K562 (cell line): Measurements from ENCODE around the gene MTFR2. TPM values are rescaled to one million over a fixed set of nuclear protein-coding genes. Genes with fewer than 3 reads are reported as not detected.

Source experiments
- ATAC-seq: fragments of 200-7000 bp; cut with Tn5 transposase; 3 replicates; pipeline ENCODE4 v1.9.1; 2020; ENCODE audit warnings: moderate library complexity
- BruUV-seq: library from RNA; stranded (reverse); fragments of 400-500 nt; replicated peaks from 2 replicates; lab custom pipeline; 2021; lab: Mats Ljungman, UMichigan
- CTCF ChIA-PET: fragments of 300-600 bp; formaldehyde crosslinking; extraction: SDS; loops from one replicate; lab custom pipeline; 2021; ENCODE audit warnings: low intra/inter-chr PET ratio; lab: Yijun Ruan, JAX
- POLR2A ChIA-PET: fragments of 300-600, 350-650 bp; sonication (Branson Sonifier 250); formaldehyde crosslinking; extraction: SDS; loops from one replicate; lab custom pipeline; 2021; ENCODE audit warnings: antibody characterized with exemption, inconsistent platforms; lab: Yijun Ruan, JAX
- DNase-seq, 4 experiments: peaks; one replicate each; pipeline versions ENCODE4 v3.0.0 to v3.0.0-alpha.2; 2011 to 2018; ENCODE audit warnings: low spot score in 3 of 4, mixed read lengths in 3 of 4; ENCODE audit errors: extremely low read depth in 1 of 4
- FAIRE-seq: peaks from 2 replicates; lab custom pipeline; 2011; peaks lifted over from hg19 to GRCh38; lab: Jason Lieb, UNC
- H2AFZ ChIP-seq: 2 replicates; pipeline ENCODE4 v1.6.0; 2011; ENCODE audit warnings: low read depth, low read length, control low read depth, inconsistent platforms
- H3K27ac ChIP-seq: fragments of 200-600 bp; 3 replicates; pipeline ENCODE4 v1.8.0; 2011; ENCODE audit warnings: low read depth, mild to moderate bottlenecking, control low read depth, inconsistent platforms, low read length, moderate library complexity, mixed read lengths; ENCODE audit errors: extremely low read depth
- H3K27me3 ChIP-seq, 2 experiments: fragments of 300-600 bp in 1 of 2; 2 replicates in 1 of 2; 3 replicates in 1 of 2; pipeline versions ENCODE4 v1.6.0 to v1.8.0; 2011; ENCODE audit warnings: inconsistent platforms in 2 of 2, low read length in 2 of 2, mild to moderate bottlenecking in 1 of 2, mixed read lengths in 1 of 2, moderate library complexity in 1 of 2; ENCODE audit not compliant: control insufficient read depth in 2 of 2, insufficient read depth in 2 of 2
- H3K36me3 ChIP-seq: fragments of 300-600 bp; 3 replicates; pipeline ENCODE4 v1.8.0; 2011; ENCODE audit warnings: mild to moderate bottlenecking, low read length, inconsistent platforms; ENCODE audit not compliant: control insufficient read depth, insufficient read depth
- H3K4me1 ChIP-seq, 2 experiments: fragments of 200-600 bp in 1 of 2; replicated peaks in 1 of 2; 2 replicates in 1 of 2; 3 replicates in 1 of 2; pipeline versions ENCODE4 v1.5.1 to v1.8.0; 2011; ENCODE audit warnings: inconsistent platforms in 2 of 2, low read length in 2 of 2, mild to moderate bottlenecking in 1 of 2, mixed read lengths in 1 of 2, moderate library complexity in 1 of 2; ENCODE audit not compliant: control insufficient read depth in 2 of 2, insufficient read depth in 2 of 2
- H3K4me2 ChIP-seq: 2 replicates; pipeline ENCODE4 v1.6.1; 2011; ENCODE audit warnings: low read length, control low read depth, inconsistent platforms, mixed read lengths; ENCODE audit not compliant: insufficient read depth
- H3K4me3 ChIP-seq: fragments of 200-600 bp; sonication (generic), shearing (Covaris generic); 2 replicates; pipeline ENCODE4 v1.5.1; 2016; ENCODE audit warnings: control low read depth, inconsistent platforms
- H3K79me2 ChIP-seq: fragments of 200-600 bp; 3 replicates; pipeline ENCODE4 v1.8.0; 2011; ENCODE audit warnings: low read length, inconsistent platforms; ENCODE audit not compliant: control insufficient read depth, insufficient read depth
- H3K9ac ChIP-seq, 2 experiments: 2 replicates each; pipeline versions ENCODE4 v1.6.0 to v1.6.1; 2011; ENCODE audit warnings: low read depth in 2 of 2, low read length in 2 of 2, control low read depth in 1 of 2, inconsistent platforms in 1 of 2, mild to moderate bottlenecking in 1 of 2, mixed read lengths in 1 of 2; ENCODE audit not compliant: insufficient read depth in 1 of 2
- H3K9me1 ChIP-seq: one replicate; pipeline ENCODE4 v1.6.0; 2011; ENCODE audit warnings: inconsistent platforms, mild to moderate bottlenecking, low read length, moderate library complexity; ENCODE audit not compliant: control insufficient read depth, insufficient read depth
- H3K9me3 ChIP-seq: replicated peaks from 2 replicates; pipeline ENCODE4 v1.5.1; 2011; ENCODE audit warnings: low read depth, low read length, inconsistent platforms; ENCODE audit not compliant: control insufficient read depth, insufficient read depth
- H4K20me1 ChIP-seq: replicated peaks from 2 replicates; pipeline ENCODE4 v1.6.1; 2011; ENCODE audit warnings: low read length, inconsistent platforms, mixed read lengths; ENCODE audit not compliant: control insufficient read depth, insufficient read depth
- BACH1 ChIP-seq: fragments of 200-800 bp; sonication (Bioruptor generic); IDR thresholded peaks from 2 replicates; pipeline ENCODE4 v1.6.1; 2016; ENCODE audit warnings: missing genetic modification characterization, missing compliant biosample characterization
- CBX2 ChIP-seq: fragments of 200-600 bp; sonication (generic); IDR thresholded peaks from one replicate; pipeline ENCODE4 v1.6.1; 2012; ENCODE audit warnings: mild to moderate bottlenecking, low read length, inconsistent platforms; ENCODE audit not compliant: insufficient read depth, poor library complexity, severe bottlenecking
- ERF ChIP-seq: fragments of 450-650 bp; formaldehyde crosslinking; IDR thresholded peaks from 2 replicates; pipeline ENCODE4 v1.4.0; 2020; ENCODE audit warnings: mild to moderate bottlenecking, mixed read lengths
- GTF2A2 ChIP-seq: IDR thresholded peaks from 2 replicates; pipeline ENCODE4 v1.6.1; 2016; ENCODE audit warnings: mild to moderate bottlenecking, missing genetic modification characterization, missing compliant biosample characterization
- HMG20A ChIP-seq: fragments of 450-650 bp; formaldehyde crosslinking; conservative IDR thresholded peaks from 2 replicates; pipeline ENCODE4 v1.4.0; 2020; ENCODE audit warnings: mild to moderate bottlenecking, mixed read lengths
- HMGXB4 ChIP-seq: sonication (generic); formaldehyde crosslinking; IDR thresholded peaks from 2 replicates; pipeline ENCODE4 v1.8.1; 2023; ENCODE audit warnings: mild to moderate bottlenecking, missing genetic modification reagents
- HNRNPLL ChIP-seq: fragments of 200-400 bp; formaldehyde crosslinking; IDR thresholded peaks from 2 replicates; pipeline ENCODE4 v1.6.1; 2017; ENCODE audit warnings: low read length, low read depth, mild to moderate bottlenecking; ENCODE audit not compliant: poor library complexity, severe bottlenecking
- RCOR1 ChIP-seq, 2 experiments: IDR thresholded peaks; 2 replicates each; pipeline ENCODE4 v1.6.1; 2012; ENCODE audit warnings: low read depth in 2 of 2, low read length in 2 of 2, borderline replicate concordance in 1 of 2, improper control_type of control experiment in 1 of 2
- SNRNP70 ChIP-seq: fragments of 200-400 bp; formaldehyde crosslinking; optimal IDR thresholded peaks from 2 replicates; pipeline ENCODE3; 2017; ENCODE audit warnings: low read depth, low read length
- XRCC5 ChIP-seq: fragments of 200-400 bp; formaldehyde crosslinking; IDR thresholded peaks from 2 replicates; pipeline ENCODE4 v1.6.1; 2017; ENCODE audit warnings: low read depth, mild to moderate bottlenecking, low read length
- ZC3H4 ChIP-seq: sonication (generic); formaldehyde crosslinking; IDR thresholded peaks from 2 replicates; pipeline ENCODE4 v1.9.0; 2021; ENCODE audit warnings: missing genetic modification reagents, borderline replicate concordance
- ZNF695 ChIP-seq: fragments of 450-650 bp; formaldehyde crosslinking; IDR thresholded peaks from 2 replicates; pipeline ENCODE4 v1.4.0; 2020; ENCODE audit warnings: mild to moderate bottlenecking, moderate library complexity
- ZNF717 ChIP-seq: fragments of 250-450 bp; sonication (Bioruptor Pico); IDR thresholded peaks from 2 replicates; pipeline ENCODE4 v1.5.0; 2021
- WGBS: fragments of 100-300 bp; shearing (Covaris generic); methylation state at CpG from one replicate; pipeline ENCODE4 v1.1.6; 2016; ENCODE audit warnings: low coverage, mixed read lengths; ENCODE audit not compliant: insufficient coverage; ENCODE audit errors: missing lambda C conversion rate; 5-methylcytosine and 5-hydroxymethylcytosine counted together
- in situ Hi-C: fragments of 300-500 bp; cut with MboI; formaldehyde crosslinking; loops from 4 replicates; pipeline ENCODE4 v1.15.0; 2018; ENCODE audit warnings: inconsistent platforms, mixed read lengths
- intact Hi-C: fragments of 100-400 bp; cut with micrococcal nuclease; formaldehyde crosslinking; loops from 2 replicates; pipeline ENCODE4 v1.14.2; 2022
- polyA plus RNA-seq, 8 experiments: library from polyadenylated mRNA; depleted of rRNA in 4 of 8; stranded (reverse) in 5 of 8; unstranded in 3 of 8; fragments of >200 nt; fragmentation: Nextera tagmentation in 2 of 8; fragmentation: Illumina TruSeq in 1 of 8; extraction: Ambion mirVana in 2 of 8; extraction: Trizol in 1 of 8; gene quantifications; 2 replicates each; pipeline versions ENCODE4 v1.2.1 to v1.2.3, GENCODE V29; 2011 to 2014; ENCODE audit warnings: inconsistent platforms in 1 of 8, missing spikeins in 1 of 8
- total RNA-seq, 7 experiments: library from RNA; depleted of rRNA in 6 of 7; stranded (reverse); fragments of >200 nt in 6 of 7; fragmentation: Illumina TruSeq in 2 of 7; extraction: Trizol in 2 of 7; gene quantifications; 2 replicates each; pipeline versions ENCODE4 v1.2.1 to v1.2.3, GENCODE V29; 2011 to 2021; ENCODE audit warnings: low replicate concordance in 1 of 7
- TF ChIP-seq, protein P1 (sequence below): sonication (generic); formaldehyde crosslinking; IDR thresholded peaks from 2 replicates; pipeline ENCODE4 v1.8.1; 2023; ENCODE audit warnings: mild to moderate bottlenecking, missing genetic modification reagents

MTFR2 gene
- total and polyA plus RNA-seq, 9 of the 15 experiments (the other 6 are each of a cell fraction or from before 2014, with no cell fraction given), result 10.1 to 63.3 (median 45.9) TPM

GRCh38 chr6:136184738-136185137, 65.4 kb downstream of the MTFR2 start:
- intact Hi-C loops (no loop called here), in situ Hi-C loops (no loop called here)
- peaks cover 11% of the 10 kb centered on the region in 2 experiments; a peak in 4 of 5 replicates for H3K27me3 ChIP-seq
- no peak overlapping the region for H3K27ac ChIP-seq
- ATAC-seq, result no peak
- no peaks in the 10 kb centered on the region for H3K79me2 ChIP-seq
- H3K4me2 ChIP-seq, result no peak overlapping the region
- H3K9ac ChIP-seq, result no peak overlapping the region
- no peak for TF ChIP-seq SNRNP70
- TF ChIP-seq ZNF717 (CRISPR knock-in tag), result no peak
- TF ChIP-seq RCOR1 (IDR thresholded peaks at IDR 0.05; ENCODE audit: borderline replicate concordance in 1 of 2, low read depth in 2 of 2, low read length in 2 of 2), result no peak
- no peak for TF ChIP-seq CBX2
- TF ChIP-seq ZC3H4 (CRISPR knock-in tag), result no peak
- TF ChIP-seq ERF (CRISPR knock-in tag), result no peak
- TF ChIP-seq, protein P1, sequence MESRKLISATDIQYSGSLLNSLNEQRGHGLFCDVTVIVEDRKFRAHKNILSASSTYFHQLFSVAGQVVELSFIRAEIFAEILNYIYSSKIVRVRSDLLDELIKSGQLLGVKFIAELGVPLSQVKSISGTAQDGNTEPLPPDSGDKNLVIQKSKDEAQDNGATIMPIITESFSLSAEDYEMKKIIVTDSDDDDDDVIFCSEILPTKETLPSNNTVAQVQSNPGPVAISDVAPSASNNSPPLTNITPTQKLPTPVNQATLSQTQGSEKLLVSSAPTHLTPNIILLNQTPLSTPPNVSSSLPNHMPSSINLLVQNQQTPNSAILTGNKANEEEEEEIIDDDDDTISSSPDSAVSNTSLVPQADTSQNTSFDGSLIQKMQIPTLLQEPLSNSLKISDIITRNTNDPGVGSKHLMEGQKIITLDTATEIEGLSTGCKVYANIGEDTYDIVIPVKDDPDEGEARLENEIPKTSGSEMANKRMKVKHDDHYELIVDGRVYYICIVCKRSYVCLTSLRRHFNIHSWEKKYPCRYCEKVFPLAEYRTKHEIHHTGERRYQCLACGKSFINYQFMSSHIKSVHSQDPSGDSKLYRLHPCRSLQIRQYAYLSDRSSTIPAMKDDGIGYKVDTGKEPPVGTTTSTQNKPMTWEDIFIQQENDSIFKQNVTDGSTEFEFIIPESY (CRISPR knock-in tag), result no peak
- no peak for TF ChIP-seq GTF2A2
- TF ChIP-seq BACH1 (tag), result no peak
- TF ChIP-seq ZNF695 (CRISPR knock-in tag), result no peak
- TF ChIP-seq XRCC5, result no peak
- no peak for TF ChIP-seq HMGXB4 (CRISPR knock-in tag)
- no peak for TF ChIP-seq HNRNPLL
- TF ChIP-seq HMG20A (CRISPR knock-in tag), result no peak
- 5% methylated on average over 1 of the region's 1 CpG for WGBS
- H2AFZ ChIP-seq, result no peak overlapping the region
- H3K4me1 ChIP-seq, result no peaks in the 10 kb centered on the region
- no peaks in the 10 kb centered on the region for H3K36me3 ChIP-seq
- H3K9me1 ChIP-seq, result no peaks in the 10 kb centered on the region
- ChIA-PET CTCF (no interaction called here), POLR2A (interaction anchor here (0.6 kb wide), 1 partner anchor 124 kb away, joined by 3 read pairs; no protein-coding TSS in a partner anchor)
- no peak overlapping the region for H3K4me3 ChIP-seq
- BruUV-seq, result no TSS peak
- no peak for FAIRE-seq
- no peaks in the 10 kb centered on the region for H3K9me3 ChIP-seq
- DNase-seq, result no peak
- H4K20me1 ChIP-seq, result no peaks in the 10 kb centered on the region
